HepG2 (cell line): ENCODE measurements around the gene HES6. TPM values are rescaled to one million over a fixed set of nuclear protein-coding genes. Genes with fewer than 3 reads are reported as not detected.

Experiments used
- POLR2AphosphoS2 ChIP-seq: IDR thresholded peaks from 2 replicates; pipeline ENCODE4 v1.6.1; 2011; ENCODE audit warnings: low read depth, low read length, improper control_type of control experiment
- PRDM15 ChIP-seq: sonication (generic); formaldehyde crosslinking; IDR thresholded peaks from 2 replicates; pipeline ENCODE4 v1.4.0; 2020; ENCODE audit warnings: missing genetic modification reagents
- RBFOX2 ChIP-seq: fragments of 200-400 bp; formaldehyde crosslinking; IDR thresholded peaks from 2 replicates; pipeline ENCODE4 v1.6.1; 2017; ENCODE audit warnings: low read depth, mild to moderate bottlenecking, low read length
- SCMH1 ChIP-seq: sonication (generic); formaldehyde crosslinking; IDR thresholded peaks from 2 replicates; pipeline ENCODE4 v1.9.0; 2021; ENCODE audit warnings: missing genetic modification reagents, mild to moderate bottlenecking, borderline replicate concordance
- SMARCE1 ChIP-seq: fragments of 450-650 bp; IDR thresholded peaks from 2 replicates; pipeline ENCODE4 v1.6.1; 2017; ENCODE audit warnings: borderline replicate concordance
- SSRP1 ChIP-seq: IDR thresholded peaks from 2 replicates; pipeline ENCODE4 v1.6.1; 2016; ENCODE audit warnings: control low read depth
- TRIM24 ChIP-seq: sonication (generic); formaldehyde crosslinking; IDR thresholded peaks from 2 replicates; pipeline ENCODE4 v1.8.0; 2022; ENCODE audit warnings: mild to moderate bottlenecking, missing genetic modification reagents
- ZBED4 ChIP-seq: sonication (generic); formaldehyde crosslinking; IDR thresholded peaks from 2 replicates; pipeline ENCODE4 v1.4.0; 2020; ENCODE audit warnings: missing genetic modification reagents, borderline replicate concordance
- ZMYM2 ChIP-seq: sonication (generic); formaldehyde crosslinking; IDR thresholded peaks from 2 replicates; pipeline ENCODE4 v1.8.0; 2022; ENCODE audit warnings: mild to moderate bottlenecking, missing genetic modification reagents
- ZNF20 ChIP-seq: sonication (generic); formaldehyde crosslinking; IDR thresholded peaks from 2 replicates; pipeline ENCODE4 v1.4.0; 2020; ENCODE audit warnings: mild to moderate bottlenecking, moderate library complexity, missing genetic modification reagents
- ZNF276 ChIP-seq: sonication (generic); formaldehyde crosslinking; IDR thresholded peaks from 2 replicates; pipeline ENCODE4 v1.4.0; 2020; ENCODE audit warnings: mild to moderate bottlenecking, low read depth, missing genetic modification reagents
- ZNF562 ChIP-seq: sonication (generic); formaldehyde crosslinking; IDR thresholded peaks from 2 replicates; pipeline ENCODE4 v1.8.0; 2022; ENCODE audit warnings: missing genetic modification reagents, borderline replicate concordance
- ZNF652 ChIP-seq: IDR thresholded peaks from 2 replicates; pipeline ENCODE4 v1.6.1; 2016; ENCODE audit warnings: low read depth, borderline replicate concordance
- ZNF687 ChIP-seq: sonication (generic); formaldehyde crosslinking; IDR thresholded peaks from 2 replicates; pipeline ENCODE4 v1.5.1; 2020; ENCODE audit warnings: mild to moderate bottlenecking, missing genetic modification reagents, moderate library complexity
- ZNF703 ChIP-seq: sonication (generic); formaldehyde crosslinking; IDR thresholded peaks from 2 replicates; pipeline ENCODE4 v1.5.1; 2020; ENCODE audit warnings: missing genetic modification reagents, mild to moderate bottlenecking, moderate library complexity, borderline replicate concordance
- polyA plus RNA-seq, 8 experiments: library from polyadenylated mRNA; depleted of rRNA in 3 of 8; stranded (reverse) in 7 of 8; unstranded in 1 of 8; fragments of >200 nt; fragmentation: Illumina TruSeq in 4 of 8; extraction: Trizol in 4 of 8; gene quantifications; 2 replicates each; pipeline versions ENCODE4 v1.2.1 to v1.2.3, GENCODE V29; 2011 to 2016; ENCODE audit warnings: low read depth in 4 of 8, missing spikeins in 1 of 8, mixed read lengths in 1 of 8; ENCODE audit not compliant: insufficient read depth in 1 of 8
- total RNA-seq, 5 experiments: library from RNA; depleted of rRNA; stranded (reverse); fragments of >200 nt; fragmentation: Illumina TruSeq; extraction: Trizol; gene quantifications; 2 replicates each; pipeline ENCODE4 v1.2.3, GENCODE V29; 2016; ENCODE audit warnings: low read depth in 1 of 5

The HES6 gene
- total and polyA plus RNA-seq, 2 of the 13 experiments (the other 11 are each of a cell fraction or from before 2014, with no cell fraction given), result 19.5 to 82.8 TPM

GRCh38 chr2:238238766-238239542 lies 884 bp downstream of the HES6 start (continued):
- TF ChIP-seq ZNF687 (CRISPR knock-in tag), result peak; percentile 99
- no peak for TF ChIP-seq POLR2AphosphoS2
- TF ChIP-seq SMARCE1, result no peak
- no peak for TF ChIP-seq SCMH1
- no peak for TF ChIP-seq ZMYM2 (CRISPR knock-in tag)
- TF ChIP-seq TRIM24 (CRISPR knock-in tag), result no peak
- TF ChIP-seq ZNF20 (CRISPR knock-in tag), result peak; percentile 91
- TF ChIP-seq ZBED4 (CRISPR knock-in tag), result 0 out of 2 replicates have a peak, but pooled peaks have one; percentile 55
- no peak for TF ChIP-seq SSRP1 (CRISPR knock-in tag)
- TF ChIP-seq ZNF562 (CRISPR knock-in tag), result peak; percentile 96; the same call in 1 of the 2 replicates
- TF ChIP-seq ZNF652 (CRISPR knock-in tag), result no peak
- TF ChIP-seq ZNF703 (CRISPR knock-in tag), result peak; percentile 96
- TF ChIP-seq PRDM15 (CRISPR knock-in tag), result peak; percentile 84; the same call in 1 of the 2 replicates
- TF ChIP-seq ZNF276, result peak; percentile 98
- TF ChIP-seq RBFOX2, result peak; percentile 39; the same call in 1 of the 2 replicates
